Sigmoid colon (tissue), 4 donors: ENCODE measurements around the gene STK32B.
"Not testable (repeated sequence)": the region's sequence is repeated elsewhere in the genome, so short reads cannot be mapped to it uniquely, and the experiment has no call there.

Source experiments
- CTCF ChIP-seq, 4 experiments: fragments of 450-650 bp in 3 of 4; fragments of 200-600 bp in 1 of 4; IDR thresholded peaks; one replicate each; pipeline ENCODE4 v1.5.1; 2016 to 2019; ENCODE audit warnings: antibody characterized with exemption in 4 of 4, mild to moderate bottlenecking in 3 of 4, moderate library complexity in 2 of 4
- EP300 ChIP-seq, 4 donors: sonication (generic); formaldehyde crosslinking; IDR thresholded peaks; one replicate each; pipeline ENCODE4 v1.6.1; 2017; ENCODE audit warnings: antibody characterized with exemption in 4 of 4
- POLR2A ChIP-seq, 2 donors: fragments of 450-650 bp; IDR thresholded peaks; one replicate each; pipeline ENCODE4 v1.6.1; 2016; ENCODE audit warnings: antibody characterized with exemption in 2 of 2, mild to moderate bottlenecking in 2 of 2, moderate library complexity in 2 of 2

GRCh38 chr4:5250536-5250935, 199.3 kb downstream of the STK32B start:
- not testable (repeated sequence) for TF ChIP-seq CTCF, EP300, POLR2A (IDR thresholded peaks at IDR 0.05)
